Measurements from ENCODE around the gene NCOA3. TPM values are rescaled to one million over a fixed set of nuclear protein-coding genes. Genes with fewer than 3 reads are reported as not detected.

NCOA3 gene
- total and polyA plus RNA-seq, 2 of the 8 experiments (the other 6 are each of a cell fraction or from before 2014, with no cell fraction given), result 7.9 to 24.7 TPM

- TF ChIP-seq ATF2 (IDR thresholded peaks at IDR 0.05; ENCODE audit: low read length) (no peak), CBX8 (IDR thresholded peaks at IDR 0.05; ENCODE audit: borderline replicate concordance, low read depth, low read length) (no peak), SIN3A (conservative IDR thresholded peaks at IDR 0.05 in 1 of 2, IDR thresholded peaks at IDR 0.05 in 1 of 2; ENCODE audit: low read depth in 1 of 2, low read length in 2 of 2) (no peak), HDAC6 (IDR thresholded peaks at IDR 0.05; ENCODE audit: low read depth, low read length) (no peak), CBX5 (IDR thresholded peaks at IDR 0.05; ENCODE audit: low read depth, low read length) (no peak), SP2 (IDR thresholded peaks at IDR 0.05; ENCODE audit: low read length) (no peak), POLR2AphosphoS5 (IDR thresholded peaks at IDR 0.05; ENCODE audit: low read depth, low read length) (no peak), CTBP2 (IDR thresholded peaks at IDR 0.05; ENCODE audit: borderline replicate concordance, insufficient read depth, insufficient read length, low read length) (no peak)
These were observed 116.8 kb downstream of the NCOA3 start (continued) for GRCh38 chr20:47618479-47618878.
